HepG2 (cell line): ENCODE results near the gene NECAB2. TPM values are rescaled to one million over a fixed set of nuclear protein-coding genes. Genes with fewer than 3 reads are reported as not detected.

Experiments used
- ATF3 ChIP-seq: sonication (generic); formaldehyde crosslinking; IDR thresholded peaks from 2 replicates; pipeline ENCODE4 v1.4.0; 2020; ENCODE audit warnings: missing genetic modification reagents
- CBX2 ChIP-seq, 2 experiments: fragments of 200-600 bp in 1 of 2; sonication (generic); formaldehyde crosslinking in 1 of 2; IDR thresholded peaks; 2 replicates each; pipeline versions ENCODE4 v1.7.0 to v1.8.1; 2018 to 2022; ENCODE audit warnings: low read depth in 2 of 2, low read length in 1 of 2, mild to moderate bottlenecking in 1 of 2, missing genetic modification reagents in 1 of 2
- ELF3 ChIP-seq: IDR thresholded peaks from 2 replicates; pipeline ENCODE4 v1.6.1; 2016; ENCODE audit warnings: missing genetic modification reagents, missing compliant biosample characterization
- GTF3A ChIP-seq: sonication (generic); formaldehyde crosslinking; conservative IDR thresholded peaks from 2 replicates; pipeline ENCODE4 v1.4.0; 2020; ENCODE audit warnings: mild to moderate bottlenecking, missing genetic modification reagents
- HNF4G ChIP-seq, 2 experiments: sonication (generic) in 1 of 2; formaldehyde crosslinking in 1 of 2; IDR thresholded peaks; 2 replicates each; pipeline versions ENCODE4 v1.4.0 to v1.6.1; 2011 to 2020; ENCODE audit warnings: borderline replicate concordance in 2 of 2, low read depth in 2 of 2, mild to moderate bottlenecking in 2 of 2, low read length in 1 of 2, missing genetic modification reagents in 1 of 2, moderate library complexity in 1 of 2
- HNRNPUL1 ChIP-seq: fragments of 200-400 bp; formaldehyde crosslinking; IDR thresholded peaks from 2 replicates; pipeline ENCODE4 v1.6.1; 2017; ENCODE audit warnings: low read depth, mild to moderate bottlenecking, low read length, moderate library complexity
- ISX ChIP-seq: sonication (generic); formaldehyde crosslinking; conservative IDR thresholded peaks from 2 replicates; pipeline ENCODE4 v1.5.0; 2020; ENCODE audit warnings: missing genetic modification reagents
- KDM3A ChIP-seq: IDR thresholded peaks from 2 replicates; pipeline ENCODE4 v1.6.1; 2018; ENCODE audit warnings: low read depth, missing compliant biosample characterization
- KDM4B ChIP-seq: sonication (generic); formaldehyde crosslinking; IDR thresholded peaks from 2 replicates; pipeline ENCODE4 v1.4.0; 2020; ENCODE audit warnings: missing genetic modification reagents
- KDM6A ChIP-seq: IDR thresholded peaks from 2 replicates; pipeline ENCODE4 v1.6.1; 2016; ENCODE audit warnings: low read depth
- MBD4 ChIP-seq: IDR thresholded peaks from 2 replicates; pipeline ENCODE4 v1.6.1; 2012; ENCODE audit warnings: low read length, inconsistent platforms, borderline replicate concordance
- MBNL3 ChIP-seq: fragments of 250-450 bp; sonication (Bioruptor Pico); conservative IDR thresholded peaks from 2 replicates; pipeline ENCODE4 v1.8.0; 2022; ENCODE audit warnings: mild to moderate bottlenecking, inconsistent platforms
- MTA3 ChIP-seq: sonication (generic); formaldehyde crosslinking; IDR thresholded peaks from 2 replicates; pipeline ENCODE4 v1.4.0; 2020; ENCODE audit warnings: missing genetic modification reagents
- MTF2 ChIP-seq: sonication (generic); formaldehyde crosslinking; IDR thresholded peaks from 2 replicates; pipeline ENCODE4 v1.5.0; 2020; ENCODE audit warnings: missing genetic modification reagents, borderline replicate concordance
- MXI1 ChIP-seq: IDR thresholded peaks from 3 replicates; pipeline ENCODE4 v1.6.1; 2012; ENCODE audit warnings: low read depth, low read length, inconsistent platforms, borderline replicate concordance
- NFYB ChIP-seq: sonication (generic); formaldehyde crosslinking; IDR thresholded peaks from 2 replicates; pipeline ENCODE4 v1.4.0; 2020; ENCODE audit warnings: missing genetic modification reagents
- ZBTB21 ChIP-seq: sonication (generic); formaldehyde crosslinking; IDR thresholded peaks from 2 replicates; pipeline ENCODE4 v1.4.0; 2020; ENCODE audit warnings: missing genetic modification reagents
- ZHX2 ChIP-seq, 2 experiments: sonication (generic) in 1 of 2; formaldehyde crosslinking in 1 of 2; IDR thresholded peaks; 2 replicates each; pipeline versions ENCODE4 v1.6.1 to v1.9.0; 2014 to 2022; ENCODE audit warnings: antibody characterized with exemption in 1 of 2, borderline replicate concordance in 1 of 2, inconsistent platforms in 1 of 2, low read depth in 1 of 2, missing genetic modification reagents in 1 of 2
- ZNF224 ChIP-seq: sonication (generic); formaldehyde crosslinking; IDR thresholded peaks from 2 replicates; pipeline ENCODE4 v1.5.0; 2020; ENCODE audit warnings: mild to moderate bottlenecking, missing genetic modification reagents
- ZNF282 ChIP-seq: fragments of 450-650 bp; IDR thresholded peaks from 2 replicates; pipeline ENCODE4 v1.6.1; 2018; ENCODE audit not compliant: partially characterized antibody
- ZNF616 ChIP-seq: sonication (generic); formaldehyde crosslinking; IDR thresholded peaks from 2 replicates; pipeline ENCODE4 v1.5.0; 2020; ENCODE audit warnings: low read depth, mild to moderate bottlenecking, missing genetic modification reagents
- ZNF619 ChIP-seq: sonication (generic); formaldehyde crosslinking; IDR thresholded peaks from 2 replicates; pipeline ENCODE4 v1.4.0; 2020; ENCODE audit warnings: mild to moderate bottlenecking, missing genetic modification reagents
- ZNF644 ChIP-seq: IDR thresholded peaks from 2 replicates; pipeline ENCODE4 v1.6.1; 2016; ENCODE audit warnings: low read depth
- ZNF660 ChIP-seq: sonication (generic); formaldehyde crosslinking; IDR thresholded peaks from 2 replicates; pipeline ENCODE4 v1.5.1; 2020; ENCODE audit warnings: mild to moderate bottlenecking, low read depth, missing genetic modification reagents, borderline replicate concordance
- ZNF724P ChIP-seq: sonication (generic); formaldehyde crosslinking; IDR thresholded peaks from 2 replicates; pipeline ENCODE4 v1.8.0; 2022; ENCODE audit warnings: missing genetic modification reagents, borderline replicate concordance
- polyA plus RNA-seq, 8 experiments: library from polyadenylated mRNA; depleted of rRNA in 3 of 8; stranded (reverse) in 7 of 8; unstranded in 1 of 8; fragments of >200 nt; fragmentation: Illumina TruSeq in 4 of 8; extraction: Trizol in 4 of 8; gene quantifications; 2 replicates each; pipeline versions ENCODE4 v1.2.1 to v1.2.3, GENCODE V29; 2011 to 2016; ENCODE audit warnings: low read depth in 4 of 8, missing spikeins in 1 of 8, mixed read lengths in 1 of 8; ENCODE audit not compliant: insufficient read depth in 1 of 8
- total RNA-seq, 5 experiments: library from RNA; depleted of rRNA; stranded (reverse); fragments of >200 nt; fragmentation: Illumina TruSeq; extraction: Trizol; gene quantifications; 2 replicates each; pipeline ENCODE4 v1.2.3, GENCODE V29; 2016; ENCODE audit warnings: low read depth in 1 of 5

NECAB2 gene
- total and polyA plus RNA-seq, 2 of the 13 experiments (the other 11 are each of a cell fraction or from before 2014, with no cell fraction given), result 0.21 to 0.49 TPM

GRCh38 chr16:83946781-83947566 is 21.1 kb upstream of the NECAB2 start (continued):
- no peak for TF ChIP-seq ZHX2 (IDR thresholded peaks at IDR 0.05; ENCODE audit: low read depth)
- TF ChIP-seq ZHX2 (CRISPR knock-in tag; IDR thresholded peaks at IDR 0.05; ENCODE audit: borderline replicate concordance), result no peak
- TF ChIP-seq CBX2 (IDR thresholded peaks at IDR 0.05; ENCODE audit: low read depth, low read length), result no peak
- 0 out of 2 replicates have a peak, but pooled peaks have one; percentile 74 for TF ChIP-seq CBX2 (CRISPR knock-in tag; IDR thresholded peaks at IDR 0.05; ENCODE audit: low read depth)
- no peak for TF ChIP-seq MTF2
- no peak for TF ChIP-seq ZNF619 (CRISPR knock-in tag)
- TF ChIP-seq ZNF644 (CRISPR knock-in tag), result 0 out of 2 replicates have a peak, but pooled peaks have one; percentile 12
- no peak for TF ChIP-seq ZNF224
- no peak for TF ChIP-seq MXI1
- TF ChIP-seq HNRNPUL1, result no peak
- no peak for TF ChIP-seq ELF3
- TF ChIP-seq HNF4G (IDR thresholded peaks at IDR 0.05; ENCODE audit: borderline replicate concordance, low read depth, low read length), result no peak; the same call in 1 of the 2 replicates
- peak; percentile 24; the same call in 1 of the 2 replicates for TF ChIP-seq HNF4G (CRISPR knock-in tag; IDR thresholded peaks at IDR 0.05; ENCODE audit: borderline replicate concordance, low read depth)
- TF ChIP-seq ZBTB21 (CRISPR knock-in tag), result no peak
- TF ChIP-seq KDM6A (CRISPR knock-in tag), result no peak
- peak; percentile 87; the same call in 1 of the 2 replicates for TF ChIP-seq ZNF724P (CRISPR knock-in tag)
- TF ChIP-seq MBNL3 (CRISPR knock-in tag), result no peak
- no peak for TF ChIP-seq GTF3A (CRISPR knock-in tag)
- TF ChIP-seq ATF3 (CRISPR knock-in tag), result no peak
- TF ChIP-seq ZNF660 (CRISPR knock-in tag), result no peak
- no peak for TF ChIP-seq ISX (CRISPR knock-in tag)
- TF ChIP-seq KDM3A (CRISPR knock-in tag), result no peak
- TF ChIP-seq NFYB, result no peak
- TF ChIP-seq KDM4B (CRISPR knock-in tag), result no peak
- TF ChIP-seq ZNF616 (CRISPR knock-in tag), result no peak
- no peak for TF ChIP-seq ZNF282
- no peak for TF ChIP-seq MTA3 (CRISPR knock-in tag)
- no peak for TF ChIP-seq MBD4
